Neuron (in vitro differentiated cells): Measurements from ENCODE around the gene PFAS.

Source experiments
- H2AFZ ChIP-seq: one replicate; pipeline ENCODE4 v1.6.1; 2013; ENCODE audit warnings: low read depth, mild to moderate bottlenecking, inconsistent platforms, low read length, moderate library complexity
- H3K27me3 ChIP-seq: one replicate; pipeline ENCODE4 v1.6.1; 2013; ENCODE audit warnings: low read length; ENCODE audit not compliant: insufficient read depth
- H3K36me3 ChIP-seq: one replicate; pipeline ENCODE4 v1.6.1; 2013; ENCODE audit warnings: low read length; ENCODE audit not compliant: insufficient read depth
- H3K4me1 ChIP-seq: one replicate; pipeline ENCODE4 v1.6.1; 2013; ENCODE audit warnings: low read length; ENCODE audit not compliant: insufficient read depth
- H3K4me3 ChIP-seq: 2 replicates; pipeline ENCODE4 v1.5.1; 2013; ENCODE audit warnings: mild to moderate bottlenecking, low read length, moderate library complexity
- H3K9me3 ChIP-seq: one replicate; pipeline ENCODE4 v1.6.1; 2013; ENCODE audit warnings: low read length

Gene PFAS

DNA sequence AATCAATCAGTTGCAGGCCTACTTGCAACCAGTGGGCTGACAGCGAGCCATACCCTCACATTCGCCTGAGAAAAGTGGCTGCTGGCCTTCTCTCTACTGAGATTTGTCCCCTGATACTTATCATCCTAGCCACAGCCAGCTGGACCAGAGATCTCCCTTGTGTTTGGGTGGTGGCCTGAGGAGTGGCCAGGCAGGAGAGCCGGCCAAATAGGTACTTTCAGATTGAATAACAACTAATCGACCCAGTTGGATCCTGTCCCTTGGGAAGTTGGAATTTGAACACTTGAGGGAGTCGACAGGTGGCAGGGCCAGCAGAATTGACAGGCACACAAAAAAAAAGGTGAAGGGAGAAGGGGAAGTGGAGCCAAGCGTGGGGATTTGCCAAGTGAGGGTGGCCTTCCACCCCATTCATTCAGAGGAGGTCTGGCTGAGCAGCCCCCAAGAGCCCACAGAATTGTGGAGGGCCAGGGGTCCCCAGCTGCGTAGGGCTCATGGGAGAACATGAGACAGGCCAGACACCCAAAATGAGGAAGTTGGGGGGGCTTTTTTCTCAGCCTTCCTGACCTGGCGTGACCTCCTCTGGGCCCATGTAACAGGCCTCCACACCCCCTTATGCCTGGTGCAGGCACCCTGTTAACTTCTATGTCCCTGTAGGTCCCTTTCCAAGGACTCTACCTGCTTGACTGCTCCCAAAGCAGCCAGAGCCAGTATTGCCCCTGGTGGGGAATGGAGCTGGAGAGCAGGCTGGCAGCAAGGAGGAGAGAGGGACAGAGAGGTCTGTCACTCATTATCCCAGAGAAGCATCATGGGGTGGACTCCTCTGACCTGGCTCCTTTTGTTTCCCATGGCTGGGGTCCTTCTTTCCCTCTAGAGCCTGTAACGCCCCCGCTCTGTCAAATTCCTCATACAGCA is 36.4 kb downstream of the PFAS start:
- Histone ChIP-seq H3K27me3 (no peaks in the 10 kb centered on the region), H3K9me3 (no peaks in the 10 kb centered on the region), H3K4me3 (no peak overlapping the region), H3K4me1 (peaks cover 12% of the 10 kb centered on the region), H2AFZ (no peak overlapping the region), H3K36me3 (no peaks in the 10 kb centered on the region)

- no peaks in the 10 kb centered on the region for H3K27me3 ChIP-seq
- H2AFZ ChIP-seq, result peak overlapping the region; percentile 94
- H3K36me3 ChIP-seq, result no peaks in the 10 kb centered on the region
- H3K4me3 ChIP-seq, result peak overlapping the region; percentile 88
- H3K9me3 ChIP-seq, result no peaks in the 10 kb centered on the region
- peaks cover 12% of the 10 kb centered on the region for H3K4me1 ChIP-seq
These were observed 38.7 kb downstream of the PFAS start for GRCh38 chr17:8287651-8288335.

DNA sequence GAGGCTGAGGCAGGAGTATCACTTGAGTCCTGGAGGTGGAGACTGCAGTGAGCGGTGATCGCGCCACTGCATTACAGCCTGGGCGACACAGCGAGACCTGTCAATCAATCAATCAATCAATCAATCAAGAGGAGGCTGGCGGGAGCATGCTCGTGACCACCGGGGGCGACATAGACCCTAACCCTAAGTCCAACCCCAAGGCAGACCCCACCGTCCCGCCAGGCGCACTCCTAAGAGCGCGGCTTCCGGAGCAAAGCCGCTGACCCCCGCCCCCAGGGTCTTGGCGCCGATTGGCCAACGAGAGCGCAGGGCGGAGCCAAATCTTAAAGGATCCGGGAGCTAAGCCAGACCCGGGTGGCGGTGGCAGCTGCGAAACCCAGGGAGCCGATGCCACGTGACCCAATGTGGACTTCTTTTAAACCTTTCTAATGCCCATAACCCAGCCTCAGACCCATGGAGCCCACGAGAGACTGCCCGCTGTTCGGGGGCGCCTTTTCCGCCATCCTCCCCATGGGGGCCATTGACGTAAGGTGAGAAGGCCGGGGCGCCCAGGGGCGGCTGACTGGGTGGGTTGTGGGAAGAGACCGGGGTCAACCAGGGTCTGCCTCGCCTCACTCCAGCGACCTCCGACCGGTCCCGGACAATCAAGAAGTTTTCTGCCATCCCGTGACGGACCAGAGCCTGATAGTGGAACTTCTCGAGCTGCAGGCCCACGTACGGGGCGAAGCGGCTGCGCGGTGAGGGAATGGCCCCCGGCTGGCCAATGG is 39.4 kb downstream of the PFAS start, which contains the start of gene RANGRF:
TSS of gene RANGRF (plus strand) at position 335 of the 767 bp plus-strand sequence. CDS start at position 454, 119 bp downstream.
- Histone ChIP-seq H2AFZ (peak within 1 kb of the TSS; percentile 94), H3K36me3 (no peaks in the 10 kb centered on the region), H3K27me3 (no peaks in the 10 kb centered on the region), H3K4me1 (peaks cover 12% of the 10 kb centered on the region), H3K9me3 (no peaks in the 10 kb centered on the region), H3K4me3 (peak within 1 kb of the TSS; percentile 88)

GRCh38 chr17:8289103-8289397 is 40.0 kb downstream of the PFAS start:
- Histone ChIP-seq H3K36me3 (no peaks in the 10 kb centered on the region), H3K4me1 (peaks cover 12% of the 10 kb centered on the region), H3K9me3 (no peaks in the 10 kb centered on the region), H3K4me3 (peak overlapping the region; percentile 88), H2AFZ (peak overlapping the region; percentile 94), H3K27me3 (no peaks in the 10 kb centered on the region)

GRCh38 chr17:8290043-8290442 is 41.0 kb downstream of the PFAS start:
- Histone ChIP-seq H2AFZ (no peak overlapping the region), H3K9me3 (no peaks in the 10 kb centered on the region), H3K27me3 (no peaks in the 10 kb centered on the region), H3K36me3 (no peaks in the 10 kb centered on the region), H3K4me1 (peaks cover 17% of the 10 kb centered on the region), H3K4me3 (no peak overlapping the region)

GRCh38 chr17:8292639-8293395 is 43.7 kb downstream of the PFAS start:
- H2AFZ ChIP-seq, result no peak overlapping the region
- H3K36me3 ChIP-seq, result no peaks in the 10 kb centered on the region
- peaks cover 17% of the 10 kb centered on the region for H3K4me1 ChIP-seq
- H3K4me3 ChIP-seq, result no peak overlapping the region
- no peaks in the 10 kb centered on the region for H3K27me3 ChIP-seq
- H3K9me3 ChIP-seq, result no peaks in the 10 kb centered on the region

DNA sequence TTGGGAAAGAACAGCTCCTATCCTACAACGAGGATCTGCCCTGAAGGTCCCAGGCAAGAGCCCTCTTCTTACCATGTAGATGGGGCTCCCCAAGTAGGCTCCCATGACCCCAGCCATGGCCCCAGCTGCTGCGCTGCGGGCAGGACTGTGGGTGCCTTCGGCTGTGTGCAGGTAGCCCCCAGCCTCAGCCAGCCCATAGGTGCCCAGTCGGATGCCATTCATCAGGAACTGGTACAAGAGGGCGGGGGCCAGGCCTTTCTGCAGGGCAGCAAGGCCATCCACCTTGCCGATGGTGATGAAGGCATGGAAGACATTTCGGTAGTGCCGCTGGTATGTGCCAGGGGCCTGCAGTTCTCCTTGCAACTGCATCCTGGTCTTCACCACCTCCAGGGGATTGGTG is 45.3 kb downstream of the PFAS start:
- Histone ChIP-seq H2AFZ (no peak overlapping the region), H3K4me3 (no peak overlapping the region), H3K27me3 (no peaks in the 10 kb centered on the region), H3K4me1 (peaks cover 10% of the 10 kb centered on the region), H3K9me3 (no peaks in the 10 kb centered on the region), H3K36me3 (no peaks in the 10 kb centered on the region)

DNA sequence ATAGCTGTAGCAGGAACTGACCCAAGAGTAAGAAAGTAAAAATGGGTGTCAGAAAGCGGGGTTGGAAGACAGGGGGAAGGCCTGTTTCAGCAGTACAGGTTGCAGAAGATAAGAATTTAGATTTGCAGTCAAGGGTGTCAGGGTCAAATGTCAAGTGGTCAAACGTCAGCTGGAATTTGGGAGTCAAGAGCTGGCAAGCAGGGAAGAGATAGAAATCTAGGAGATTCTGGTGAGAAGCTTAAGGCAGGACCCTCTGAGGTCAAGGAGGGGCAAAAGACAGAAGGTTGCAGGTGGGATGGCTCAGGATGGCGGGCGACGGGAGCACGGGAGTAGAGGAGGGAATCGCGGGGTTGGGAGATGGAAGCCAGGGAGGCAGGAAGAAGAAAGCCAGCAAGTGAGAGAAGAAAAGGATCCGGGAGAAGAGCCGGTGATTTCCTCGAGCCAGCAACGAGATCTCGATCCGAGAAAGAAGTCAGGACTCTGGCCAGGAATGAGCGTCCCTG is 45.8 kb downstream of the PFAS start:
- Histone ChIP-seq H3K9me3 (no peaks in the 10 kb centered on the region), H3K4me1 (peaks cover 5% of the 10 kb centered on the region), H3K4me3 (peak overlapping the region; percentile 66), H2AFZ (peak overlapping the region; percentile 69), H3K36me3 (no peaks in the 10 kb centered on the region), H3K27me3 (no peaks in the 10 kb centered on the region)

GRCh38 chr17:8300226-8300625 is 51.1 kb downstream of the PFAS start:
- Histone ChIP-seq H3K4me3 (no peak overlapping the region), H3K36me3 (no peaks in the 10 kb centered on the region), H3K9me3 (no peaks in the 10 kb centered on the region), H2AFZ (no peak overlapping the region), H3K27me3 (no peaks in the 10 kb centered on the region), H3K4me1 (peaks cover 2% of the 10 kb centered on the region)

GRCh38 chr17:8300627-8301242 is 51.6 kb downstream of the PFAS start:
- no peak overlapping the region for H2AFZ ChIP-seq
- H3K9me3 ChIP-seq, result no peaks in the 10 kb centered on the region
- H3K27me3 ChIP-seq, result no peaks in the 10 kb centered on the region
- H3K4me3 ChIP-seq, result no peak overlapping the region
- H3K36me3 ChIP-seq, result no peaks in the 10 kb centered on the region
- peaks cover 2% of the 10 kb centered on the region for H3K4me1 ChIP-seq

DNA sequence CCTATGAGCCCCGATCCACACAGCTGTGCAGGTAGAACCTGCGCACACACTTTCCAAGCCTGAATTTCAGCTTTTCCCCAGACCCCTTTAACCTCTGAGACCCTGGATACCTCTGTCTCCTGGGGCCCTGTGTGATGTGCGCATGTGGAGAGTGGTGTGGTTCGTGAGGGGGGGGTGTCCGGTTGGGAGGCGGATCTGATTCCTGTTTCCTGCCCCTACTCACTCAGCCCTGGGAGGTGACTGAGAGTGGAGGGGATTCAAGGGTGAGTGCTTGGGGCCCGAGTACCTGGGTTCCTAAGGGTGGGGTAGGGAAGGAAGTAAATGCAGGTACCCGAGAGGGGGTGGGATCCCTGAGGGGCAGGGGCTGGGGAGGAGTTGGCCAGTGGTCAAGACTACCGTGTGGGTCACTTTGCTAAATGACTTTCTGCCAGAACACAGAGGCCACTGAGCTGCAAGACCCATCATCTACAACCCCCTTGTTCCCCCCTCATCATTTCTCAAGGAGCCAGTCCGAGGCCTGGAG is 61.6 kb downstream of the PFAS start:
- H3K4me3 ChIP-seq, result no peak overlapping the region
- H3K4me1 ChIP-seq, result peaks cover 16% of the 10 kb centered on the region
- H2AFZ ChIP-seq, result no peak overlapping the region
- H3K36me3 ChIP-seq, result no peaks in the 10 kb centered on the region
- no peaks in the 10 kb centered on the region for H3K9me3 ChIP-seq
- H3K27me3 ChIP-seq, result peaks cover 55% of the 10 kb centered on the region
